MCF 10A (cell line): ENCODE measurements around the gene ZNF138. TPM values are rescaled to one million over a fixed set of nuclear protein-coding genes. Genes with fewer than 3 reads are reported as not detected.
"Not testable (repeated sequence)": the region's sequence is repeated elsewhere in the genome, so short reads cannot be mapped to it uniquely, and the experiment has no call there.

ENCODE experiments used
- BruUV-seq: library from RNA; stranded (reverse); fragments of 400-500 nt; replicated peaks from 2 replicates; lab custom pipeline; 2021; lab: Mats Ljungman, UMichigan
- CTCF ChIA-PET: fragments of 300-600 bp; sonication (Branson Sonifier 250); formaldehyde crosslinking; extraction: SDS; loops from one replicate; lab custom pipeline; 2021; ENCODE audit warnings: antibody characterized with exemption, inconsistent platforms; lab: Yijun Ruan, JAX
- POLR2A ChIA-PET: fragments of 300-600, 350-650 bp; sonication (Branson Sonifier 250); formaldehyde crosslinking; extraction: SDS; loops from one replicate; lab custom pipeline; 2020; ENCODE audit warnings: antibody characterized with exemption, inconsistent platforms; lab: Yijun Ruan, JAX
- DNase-seq: peaks from one replicate; pipeline ENCODE4 v3.0.0-alpha.2; 2018; ENCODE audit not compliant: unreplicated experiment
- H3K27ac Mint-ChIP-seq: one replicate; pipeline ENCODE4 v1.8.0; 2022; ENCODE audit warnings: mild to moderate bottlenecking, low read depth, mixed read lengths; ENCODE audit not compliant: unreplicated experiment
- H3K27me3 Mint-ChIP-seq: one replicate; pipeline ENCODE4 v1.8.0; 2022; ENCODE audit warnings: mixed read lengths; ENCODE audit not compliant: insufficient read depth, unreplicated experiment
- H3K36me3 Mint-ChIP-seq: one replicate; pipeline ENCODE4 v1.8.0; 2022; ENCODE audit warnings: mild to moderate bottlenecking, moderate library complexity, mixed read lengths; ENCODE audit not compliant: insufficient read depth, unreplicated experiment
- H3K4me1 Mint-ChIP-seq: one replicate; pipeline ENCODE4 v1.8.0; 2022; ENCODE audit warnings: mixed read lengths; ENCODE audit not compliant: insufficient read depth, unreplicated experiment
- H3K4me3 Mint-ChIP-seq: one replicate; pipeline ENCODE4 v1.8.0; 2022; ENCODE audit warnings: mild to moderate bottlenecking, moderate library complexity, mixed read lengths; ENCODE audit not compliant: unreplicated experiment
- H3K9me3 Mint-ChIP-seq: one replicate; pipeline ENCODE4 v1.8.0; 2022; ENCODE audit warnings: mixed read lengths; ENCODE audit not compliant: unreplicated experiment
- intact Hi-C: fragments of 100-400 bp; cut with micrococcal nuclease; formaldehyde crosslinking; loops from 2 replicates; pipeline ENCODE4 v1.14.1; 2022
- total RNA-seq: library from RNA; stranded (reverse); gene quantifications from 2 replicates; pipeline ENCODE4 v1.2.3, GENCODE V29; 2022
- TF ChIP-seq, protein P1 (sequence below): fragments of 200-600 bp; IDR thresholded peaks from one replicate; pipeline ENCODE4 v1.8.0; 2022; ENCODE audit warnings: antibody characterized with exemption, mild to moderate bottlenecking; ENCODE audit not compliant: unreplicated experiment

Gene ZNF138
- total RNA-seq, 1 experiment from 2014 or later = 3.3 TPM

DNA sequence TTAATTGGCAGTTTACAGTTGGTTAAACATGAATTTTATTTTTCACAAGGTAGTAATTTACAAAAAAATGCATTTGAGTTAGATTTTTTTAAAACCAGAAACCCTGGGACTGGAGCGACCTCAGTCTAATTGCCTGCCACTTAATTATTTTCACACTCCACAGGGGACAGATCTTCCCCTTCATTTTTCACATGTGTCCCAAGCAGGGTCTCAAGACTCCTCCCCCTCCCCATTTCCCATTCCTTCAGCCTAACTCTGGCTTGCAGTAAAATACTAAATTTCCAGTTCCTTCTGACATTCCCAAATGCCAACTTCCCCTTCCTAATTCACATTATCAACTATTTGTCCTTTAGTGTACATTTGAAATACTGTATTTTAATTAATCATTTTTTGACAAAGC, 948 bp downstream of the ZNF138 start:
- DNase-seq = no peak
- TF ChIP-seq, protein P1, sequence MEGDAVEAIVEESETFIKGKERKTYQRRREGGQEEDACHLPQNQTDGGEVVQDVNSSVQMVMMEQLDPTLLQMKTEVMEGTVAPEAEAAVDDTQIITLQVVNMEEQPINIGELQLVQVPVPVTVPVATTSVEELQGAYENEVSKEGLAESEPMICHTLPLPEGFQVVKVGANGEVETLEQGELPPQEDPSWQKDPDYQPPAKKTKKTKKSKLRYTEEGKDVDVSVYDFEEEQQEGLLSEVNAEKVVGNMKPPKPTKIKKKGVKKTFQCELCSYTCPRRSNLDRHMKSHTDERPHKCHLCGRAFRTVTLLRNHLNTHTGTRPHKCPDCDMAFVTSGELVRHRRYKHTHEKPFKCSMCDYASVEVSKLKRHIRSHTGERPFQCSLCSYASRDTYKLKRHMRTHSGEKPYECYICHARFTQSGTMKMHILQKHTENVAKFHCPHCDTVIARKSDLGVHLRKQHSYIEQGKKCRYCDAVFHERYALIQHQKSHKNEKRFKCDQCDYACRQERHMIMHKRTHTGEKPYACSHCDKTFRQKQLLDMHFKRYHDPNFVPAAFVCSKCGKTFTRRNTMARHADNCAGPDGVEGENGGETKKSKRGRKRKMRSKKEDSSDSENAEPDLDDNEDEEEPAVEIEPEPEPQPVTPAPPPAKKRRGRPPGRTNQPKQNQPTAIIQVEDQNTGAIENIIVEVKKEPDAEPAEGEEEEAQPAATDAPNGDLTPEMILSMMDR = no peak
- no peaks in the 10 kb centered on the region for H3K9me3 Mint-ChIP-seq
- no peaks in the 10 kb centered on the region for H3K27me3 Mint-ChIP-seq
- intact Hi-C loops = no loop called here
- ChIA-PET CTCF (interaction anchor here (1.7 kb wide), 1 partner anchor 97 kb away, joined by 3 read pairs; no protein-coding TSS in a partner anchor), POLR2A (interaction anchor here (1.0 to 2.0 kb wide), 5 partner anchors 8 to 232 kb away, joined by 3 to 7 read pairs (median 5); partner anchors contain the start of gene ZNF680)
- H3K27ac Mint-ChIP-seq = peak overlapping the region; percentile 89
- peaks cover 14% of the 10 kb centered on the region for H3K4me1 Mint-ChIP-seq
- H3K36me3 Mint-ChIP-seq = peaks cover 30% of the 10 kb centered on the region
- no TSS peak for BruUV-seq
- H3K4me3 Mint-ChIP-seq = peak overlapping the region; percentile 97

GRCh38 chr7:64799169-64799568, 4.9 kb downstream of the ZNF138 start:
- BruUV-seq, H3K9me3 Mint-ChIP-seq, H3K27me3 Mint-ChIP-seq, POLR2A ChIA-PET, H3K27ac Mint-ChIP-seq, intact Hi-C loops, H3K4me3 Mint-ChIP-seq, DNase-seq: not testable (repeated sequence)
- CTCF ChIA-PET = interaction anchor here (0.6 kb wide), 1 partner anchor 27 kb away, joined by 4 read pairs; no protein-coding TSS in a partner anchor
- Mint-ChIP-seq H3K36me3 (peaks cover 44% of the 10 kb centered on the region), H3K4me1 (peaks cover 14% of the 10 kb centered on the region)

- Mint-ChIP-seq H3K36me3 (peaks cover 40% of the 10 kb centered on the region), H3K27me3 (no peaks in the 10 kb centered on the region), H3K4me1 (no peaks in the 10 kb centered on the region), H3K27ac (no peak overlapping the region), H3K4me3 (no peak overlapping the region), H3K9me3 (no peaks in the 10 kb centered on the region)
- intact Hi-C loops = no loop called here
- no peak for DNase-seq
- CTCF ChIA-PET = no interaction called here
- POLR2A ChIA-PET = interaction anchor here (1.3 kb wide), 1 partner anchor 8 kb away, joined by 7 read pairs; the partner anchor contains the start of gene ZNF138
- BruUV-seq = no TSS peak
- TF ChIP-seq, protein P1 = no peak
Observed at GRCh38 chr7:64802699-64803098, 8.5 kb downstream of the ZNF138 start.

- H3K4me1 Mint-ChIP-seq = no peaks in the 10 kb centered on the region
- no peak overlapping the region for H3K27ac Mint-ChIP-seq
- ChIA-PET CTCF (interaction anchor here (0.6 kb wide), 1 partner anchor 1405 kb away, joined by 3 read pairs; no protein-coding TSS in a partner anchor), POLR2A (no interaction called here)
- H3K36me3 Mint-ChIP-seq = peaks cover 5% of the 10 kb centered on the region
- intact Hi-C loops = no loop called here
- H3K27me3 Mint-ChIP-seq = no peaks in the 10 kb centered on the region
- TF ChIP-seq, protein P1 = no peak
- H3K9me3 Mint-ChIP-seq = no peaks in the 10 kb centered on the region
- no TSS peak for BruUV-seq
- DNase-seq = no peak
- no peak overlapping the region for H3K4me3 Mint-ChIP-seq
Observed at GRCh38 chr7:64807731-64808365, 13.6 kb downstream of the ZNF138 start.
